DND-41 (cell line): ENCODE data around the gene KCNG4.

ENCODE experiments used
- CTCF ChIP-seq: IDR thresholded peaks from 2 replicates; pipeline ENCODE4 v1.5.1; 2012; ENCODE audit warnings: borderline replicate concordance, low read length, moderate library complexity, mild to moderate bottlenecking; ENCODE audit not compliant: poor library complexity, severe bottlenecking; ENCODE audit errors: extremely low read depth
- EZH2 ChIP-seq: IDR thresholded peaks from 3 replicates; pipeline ENCODE4 v1.6.1; 2012; ENCODE audit warnings: borderline replicate concordance, low read depth, mild to moderate bottlenecking, moderate library complexity, low read length, inconsistent platforms; ENCODE audit not compliant: severe bottlenecking

GRCh38 chr16:84177741-84178073 lies 62.1 kb downstream of the KCNG4 start:
- TF ChIP-seq EZH2 (no peak), CTCF (no peak)
